Memory B cell (primary cell): ENCODE data around the gene IRF3.

Source experiments
- ATAC-seq: fragments of 150-1000 bp; cut with Tn5 transposase; 2 replicates; pipeline ENCODE4 v1.10.0; 2021; ENCODE audit warnings: low read depth, mild to moderate bottlenecking, moderate library complexity
- DNase-seq, 2 donors: peaks; one replicate each; pipeline ENCODE4 v3.0.0; 2022; ENCODE audit warnings: low spot score in 2 of 2
- H3K27ac Mint-ChIP-seq: one replicate; pipeline ENCODE4 v1.8.0; 2022; ENCODE audit warnings: mild to moderate bottlenecking, moderate library complexity, mixed read lengths
- H3K27me3 Mint-ChIP-seq: one replicate; pipeline ENCODE4 v1.8.0; 2022; ENCODE audit warnings: mixed read lengths
- H3K36me3 Mint-ChIP-seq: one replicate; pipeline ENCODE4 v1.8.0; 2022; ENCODE audit warnings: mild to moderate bottlenecking, mixed read lengths
- H3K4me1 Mint-ChIP-seq: one replicate; pipeline ENCODE4 v1.8.0; 2022; ENCODE audit warnings: mixed read lengths
- H3K4me3 Mint-ChIP-seq: one replicate; pipeline ENCODE4 v1.8.0; 2022; ENCODE audit warnings: mild to moderate bottlenecking, moderate library complexity, mixed read lengths
- H3K9me3 Mint-ChIP-seq: one replicate; pipeline ENCODE4 v1.8.0; 2022; ENCODE audit warnings: mixed read lengths

IRF3 gene

DNA sequence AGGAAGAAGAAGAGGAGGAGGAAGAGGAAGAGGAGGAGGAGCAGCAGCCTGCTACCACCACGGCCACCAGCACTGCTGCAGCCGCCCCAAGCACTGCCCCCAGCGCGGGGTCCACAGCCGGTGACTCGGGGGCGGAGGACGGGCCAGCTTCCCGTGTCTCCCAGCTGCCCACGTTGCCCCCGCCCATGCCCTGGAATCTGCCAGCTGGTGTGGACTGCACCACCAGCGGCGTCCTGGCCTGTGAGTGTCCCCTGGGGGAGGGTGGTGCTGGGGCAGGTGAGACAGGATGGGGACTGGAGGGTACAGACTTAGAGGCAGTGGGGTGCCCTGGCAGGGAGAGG, 12.2 kb downstream of the IRF3 start:
- H3K4me3 Mint-ChIP-seq = no peak overlapping the region
- H3K27ac Mint-ChIP-seq = no peak overlapping the region
- no peaks in the 10 kb centered on the region for H3K9me3 Mint-ChIP-seq
- peaks cover 3% of the 10 kb centered on the region for H3K4me1 Mint-ChIP-seq
- H3K36me3 Mint-ChIP-seq = peaks cover 17% of the 10 kb centered on the region
- DNase-seq (no peak), ATAC-seq (no peak)
- H3K27me3 Mint-ChIP-seq = no peaks in the 10 kb centered on the region

DNA sequence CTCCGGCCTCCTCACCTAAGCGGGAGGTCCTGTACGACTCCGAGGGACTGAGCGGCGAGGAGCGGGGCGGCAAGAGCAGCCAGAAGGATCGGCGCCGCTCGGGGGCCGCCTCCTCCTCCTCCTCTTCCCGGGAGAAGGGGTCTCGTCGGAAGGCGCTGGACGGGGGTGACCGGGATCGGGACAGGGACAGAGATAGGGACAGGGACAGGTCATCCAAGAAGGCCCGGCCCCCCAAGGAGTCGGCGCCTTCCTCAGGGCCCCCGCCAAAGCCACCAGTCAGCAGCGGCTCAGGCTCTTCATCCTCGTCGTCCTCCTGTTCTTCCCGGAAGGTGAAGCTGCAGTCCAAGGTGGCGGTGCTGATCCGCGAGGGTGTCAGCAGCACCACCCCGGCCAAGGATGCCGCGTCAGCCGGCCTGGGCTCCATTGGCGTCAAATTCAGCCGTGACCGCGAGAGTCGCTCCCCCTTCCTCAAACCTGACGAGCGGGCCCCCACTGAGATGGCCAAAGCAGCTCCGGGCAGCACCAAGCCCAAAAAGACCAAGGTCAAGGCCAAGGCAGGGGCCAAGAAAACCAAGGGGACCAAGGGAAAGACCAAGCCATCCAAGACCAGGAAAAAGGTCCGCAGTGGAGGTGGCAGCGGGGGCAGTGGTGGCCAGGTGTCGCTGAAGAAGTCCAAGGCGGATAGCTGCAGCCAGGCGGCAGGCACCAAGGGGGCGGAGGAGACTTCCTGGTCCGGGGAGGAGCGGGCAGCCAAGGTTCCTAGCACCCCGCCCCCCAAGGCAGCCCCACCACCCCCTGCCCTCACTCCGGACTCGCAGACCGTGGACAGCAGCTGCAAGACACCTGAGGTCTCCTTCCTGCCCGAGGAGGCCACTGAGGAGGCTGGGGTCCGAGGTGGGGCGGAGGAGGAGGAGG, 12.8 kb downstream of the IRF3 start:
- Mint-ChIP-seq H3K4me3 (no peak overlapping the region), H3K36me3 (peaks cover 17% of the 10 kb centered on the region), H3K9me3 (no peaks in the 10 kb centered on the region), H3K27me3 (no peaks in the 10 kb centered on the region), H3K4me1 (peaks cover 3% of the 10 kb centered on the region), H3K27ac (no peak overlapping the region)
- no peak for ATAC-seq
- no peak for DNase-seq

DNA sequence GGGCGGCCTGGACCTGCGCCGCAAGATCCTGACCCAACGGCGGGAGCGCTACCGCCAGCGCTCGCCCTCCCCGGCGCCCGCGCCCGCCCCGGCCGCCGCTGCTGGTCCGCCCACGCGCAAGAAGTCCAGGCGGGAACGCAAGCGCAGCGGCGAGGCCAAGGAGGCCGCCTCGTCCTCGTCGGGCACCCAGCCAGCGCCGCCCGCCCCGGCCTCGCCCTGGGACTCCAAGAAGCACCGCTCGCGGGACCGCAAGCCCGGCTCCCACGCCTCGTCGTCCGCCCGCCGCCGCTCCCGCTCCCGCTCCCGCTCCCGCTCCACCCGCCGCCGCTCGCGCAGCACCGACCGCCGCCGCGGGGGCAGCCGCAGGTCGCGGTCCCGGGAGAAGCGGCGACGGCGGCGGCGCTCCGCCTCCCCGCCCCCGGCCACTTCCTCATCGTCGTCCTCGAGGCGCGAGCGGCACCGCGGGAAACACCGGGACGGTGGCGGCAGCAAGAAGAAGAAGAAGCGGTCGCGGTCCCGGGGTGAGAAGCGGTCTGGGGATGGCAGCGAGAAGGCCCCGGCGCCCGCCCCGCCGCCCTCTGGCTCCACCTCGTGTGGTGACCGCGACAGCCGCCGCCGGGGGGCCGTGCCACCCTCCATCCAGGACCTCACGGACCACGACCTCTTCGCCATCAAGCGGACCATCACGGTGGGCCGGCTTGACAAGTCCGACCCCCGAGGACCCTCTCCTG, 13.7 kb downstream of the IRF3 start:
- no peaks in the 10 kb centered on the region for H3K9me3 Mint-ChIP-seq
- H3K4me1 Mint-ChIP-seq = no peaks in the 10 kb centered on the region
- H3K27me3 Mint-ChIP-seq = no peaks in the 10 kb centered on the region
- no peak overlapping the region for H3K4me3 Mint-ChIP-seq
- peaks cover 14% of the 10 kb centered on the region for H3K36me3 Mint-ChIP-seq
- ATAC-seq = no peak
- no peak overlapping the region for H3K27ac Mint-ChIP-seq
- DNase-seq = no peak

DNA sequence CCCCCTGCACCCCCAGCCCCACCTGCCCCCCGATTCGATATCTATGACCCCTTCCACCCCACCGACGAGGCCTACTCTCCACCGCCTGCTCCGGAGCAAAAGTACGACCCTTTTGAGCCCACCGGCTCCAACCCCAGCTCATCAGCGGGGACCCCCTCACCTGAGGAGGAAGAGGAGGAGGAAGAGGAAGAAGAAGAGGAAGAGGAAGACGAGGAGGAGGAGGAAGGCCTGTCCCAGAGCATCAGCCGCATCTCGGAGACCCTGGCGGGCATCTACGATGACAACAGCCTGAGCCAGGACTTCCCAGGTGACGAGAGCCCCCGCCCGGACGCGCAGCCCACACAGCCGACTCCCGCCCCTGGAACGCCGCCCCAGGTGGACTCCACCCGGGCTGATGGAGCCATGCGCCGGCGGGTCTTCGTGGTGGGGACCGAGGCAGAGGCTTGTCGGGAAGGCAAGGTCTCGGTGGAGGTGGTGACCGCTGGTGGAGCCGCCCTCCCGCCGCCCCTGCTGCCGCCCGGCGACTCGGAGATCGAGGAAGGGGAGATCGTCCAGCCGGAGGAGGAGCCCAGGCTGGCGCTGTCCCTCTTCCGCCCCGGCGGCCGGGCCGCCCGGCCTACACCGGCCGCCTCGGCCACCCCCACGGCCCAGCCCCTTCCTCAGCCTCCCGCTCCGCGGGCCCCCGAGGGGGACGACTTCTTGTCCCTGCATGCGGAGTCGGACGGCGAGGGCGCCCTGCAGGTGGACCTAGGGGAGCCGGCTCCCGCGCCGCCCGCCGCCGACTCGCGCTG, 14.4 kb downstream of the IRF3 start:
- no peak for ATAC-seq
- H3K9me3 Mint-ChIP-seq = no peaks in the 10 kb centered on the region
- no peak for DNase-seq
- H3K4me1 Mint-ChIP-seq = no peaks in the 10 kb centered on the region
- no peak overlapping the region for H3K27ac Mint-ChIP-seq
- no peaks in the 10 kb centered on the region for H3K27me3 Mint-ChIP-seq
- H3K4me3 Mint-ChIP-seq = no peak overlapping the region
- H3K36me3 Mint-ChIP-seq = peaks cover 14% of the 10 kb centered on the region

DNA sequence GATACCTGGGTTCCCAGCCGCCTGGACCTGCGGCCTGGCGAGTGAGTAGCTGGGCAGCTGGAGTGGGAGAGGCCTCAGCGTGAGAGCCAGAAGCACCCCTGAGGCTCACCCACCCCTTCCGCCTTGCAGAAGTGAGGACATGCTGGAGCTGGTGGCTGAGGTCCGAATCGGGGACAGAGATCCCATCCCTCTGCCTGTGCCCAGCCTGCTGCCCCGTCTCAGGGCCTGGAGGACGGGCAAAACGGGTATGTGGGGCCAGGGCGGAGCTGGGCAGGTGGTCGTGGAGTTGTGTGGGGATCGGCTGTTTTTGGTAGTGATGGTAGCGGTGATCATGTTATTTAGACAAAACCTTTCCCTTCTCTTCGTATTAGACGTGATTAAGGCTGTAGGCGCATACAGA, 19.1 kb downstream of the IRF3 start:
- Mint-ChIP-seq H3K9me3 (no peaks in the 10 kb centered on the region), H3K4me1 (peaks cover 25% of the 10 kb centered on the region), H3K27ac (no peak overlapping the region), H3K27me3 (no peaks in the 10 kb centered on the region), H3K36me3 (peaks cover 12% of the 10 kb centered on the region), H3K4me3 (no peak overlapping the region)
- ATAC-seq (no peak), DNase-seq (no peak)

DNA sequence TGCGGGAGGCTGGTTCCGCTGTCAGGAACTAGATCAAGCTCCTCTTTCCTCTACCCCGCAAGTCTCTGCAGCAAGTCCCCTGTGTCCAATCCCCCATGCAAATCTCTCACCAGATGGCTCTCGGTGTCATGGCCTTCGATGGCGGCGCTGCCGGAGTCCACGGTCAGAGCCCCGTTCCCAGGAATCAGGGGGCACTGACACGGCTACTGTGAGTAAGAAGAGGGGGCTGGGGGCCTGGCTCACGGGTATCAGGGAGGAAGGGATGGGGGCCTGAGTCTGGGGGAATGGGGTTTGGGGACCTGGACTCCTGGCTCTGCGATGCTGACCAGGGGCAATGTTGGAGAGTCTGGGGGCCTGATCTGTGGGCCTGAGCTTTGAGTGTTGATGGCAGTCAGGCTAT, 19.7 kb downstream of the IRF3 start:
- H3K36me3 Mint-ChIP-seq = peaks cover 12% of the 10 kb centered on the region

DNA sequence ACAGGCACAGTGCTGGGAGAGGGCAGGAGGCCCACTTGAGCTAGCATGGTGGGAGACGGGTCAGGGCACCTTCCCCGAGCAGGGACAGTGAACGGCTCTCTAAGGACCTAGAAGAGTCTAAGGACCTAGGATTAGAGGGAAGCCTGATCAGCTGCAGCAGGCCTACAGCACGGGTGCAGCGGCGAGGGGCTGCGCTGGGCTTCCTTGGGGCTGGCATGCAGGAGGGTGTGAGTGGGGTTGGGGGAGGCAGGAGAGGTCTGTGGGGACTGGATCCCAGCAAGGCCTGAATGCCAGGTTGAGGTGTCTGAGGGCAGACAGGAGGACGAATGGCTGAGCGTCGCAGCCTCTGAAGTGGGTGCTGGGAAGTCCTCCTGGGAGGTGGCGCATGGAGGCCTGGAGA, 20.1 kb downstream of the IRF3 start:
- Mint-ChIP-seq H3K4me1 (peaks cover 30% of the 10 kb centered on the region), H3K27me3 (no peaks in the 10 kb centered on the region), H3K27ac (no peak overlapping the region), H3K9me3 (no peaks in the 10 kb centered on the region), H3K36me3 (peaks cover 11% of the 10 kb centered on the region), H3K4me3 (no peak overlapping the region)
- ATAC-seq (no peak), DNase-seq (no peak)

More for the DNA sequence above, 19.7 kb downstream of the IRF3 start:
- H3K4me3 Mint-ChIP-seq = no peak overlapping the region
- no peak for ATAC-seq
- no peak for DNase-seq
- H3K27ac Mint-ChIP-seq = no peak overlapping the region
- no peaks in the 10 kb centered on the region for H3K9me3 Mint-ChIP-seq
- peaks cover 26% of the 10 kb centered on the region for H3K4me1 Mint-ChIP-seq
- no peaks in the 10 kb centered on the region for H3K27me3 Mint-ChIP-seq

DNA sequence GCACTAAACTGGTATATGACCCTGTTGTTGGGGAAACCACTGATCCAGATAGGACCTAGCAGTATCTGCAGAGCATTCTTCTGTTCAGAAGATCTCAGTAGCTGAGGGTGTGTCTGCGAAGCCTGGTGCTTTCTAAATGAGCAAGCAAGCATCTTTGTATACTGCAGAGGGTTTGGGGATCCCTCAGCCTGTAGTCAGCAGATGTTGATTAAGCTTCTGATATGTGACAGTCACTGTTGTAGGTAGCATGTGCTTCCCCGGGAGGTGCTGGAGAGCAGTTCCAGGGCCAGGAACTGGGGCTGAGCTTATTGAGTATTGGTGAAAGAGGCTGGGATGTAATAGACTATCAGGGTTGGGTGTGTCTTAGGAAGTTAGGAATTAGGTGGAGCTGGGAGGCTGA, 22.2 kb downstream of the IRF3 start:
- H3K27me3 Mint-ChIP-seq = no peaks in the 10 kb centered on the region
- H3K4me1 Mint-ChIP-seq = peaks cover 37% of the 10 kb centered on the region
- H3K4me3 Mint-ChIP-seq = no peak overlapping the region
- DNase-seq (no peak), ATAC-seq (no peak)
- peaks cover 11% of the 10 kb centered on the region for H3K36me3 Mint-ChIP-seq
- no peak overlapping the region for H3K27ac Mint-ChIP-seq
- no peaks in the 10 kb centered on the region for H3K9me3 Mint-ChIP-seq

DNA sequence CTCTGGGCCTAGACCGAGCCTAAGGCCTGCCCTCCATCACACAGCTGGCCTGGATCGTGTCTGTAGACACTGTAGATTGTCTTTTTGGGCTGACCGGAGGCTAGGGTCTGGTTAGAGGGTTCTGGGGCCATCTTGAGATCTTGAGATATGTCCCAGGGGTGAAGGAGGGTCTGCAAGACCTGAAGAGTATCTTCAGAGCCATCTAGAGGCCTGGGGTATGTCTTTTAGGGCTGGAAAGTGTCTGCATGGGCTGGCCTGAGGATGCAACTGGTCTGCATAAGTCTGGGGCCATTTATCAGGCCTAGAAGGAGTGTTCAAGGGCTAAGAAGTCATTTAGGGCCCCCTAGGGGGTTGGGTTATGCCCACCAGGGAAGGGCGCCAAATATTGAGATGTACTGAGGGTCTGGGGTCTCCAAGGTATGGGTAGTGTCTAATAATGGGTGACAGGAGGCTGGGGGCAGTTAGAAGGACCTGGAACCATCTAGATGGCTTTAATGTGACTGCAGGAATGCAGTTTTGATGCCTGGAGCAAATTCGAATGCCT, 23.1 kb downstream of the IRF3 start:
- H3K9me3 Mint-ChIP-seq = no peaks in the 10 kb centered on the region
- peaks cover 11% of the 10 kb centered on the region for H3K36me3 Mint-ChIP-seq
- H3K27ac Mint-ChIP-seq = peak overlapping the region; percentile 98
- peak in 1 of 2 donors; percentile 25 for DNase-seq
- peak overlapping the region; percentile 92 for H3K4me3 Mint-ChIP-seq
- no peaks in the 10 kb centered on the region for H3K27me3 Mint-ChIP-seq
- ATAC-seq = no peak
- peaks cover 43% of the 10 kb centered on the region for H3K4me1 Mint-ChIP-seq

DNA sequence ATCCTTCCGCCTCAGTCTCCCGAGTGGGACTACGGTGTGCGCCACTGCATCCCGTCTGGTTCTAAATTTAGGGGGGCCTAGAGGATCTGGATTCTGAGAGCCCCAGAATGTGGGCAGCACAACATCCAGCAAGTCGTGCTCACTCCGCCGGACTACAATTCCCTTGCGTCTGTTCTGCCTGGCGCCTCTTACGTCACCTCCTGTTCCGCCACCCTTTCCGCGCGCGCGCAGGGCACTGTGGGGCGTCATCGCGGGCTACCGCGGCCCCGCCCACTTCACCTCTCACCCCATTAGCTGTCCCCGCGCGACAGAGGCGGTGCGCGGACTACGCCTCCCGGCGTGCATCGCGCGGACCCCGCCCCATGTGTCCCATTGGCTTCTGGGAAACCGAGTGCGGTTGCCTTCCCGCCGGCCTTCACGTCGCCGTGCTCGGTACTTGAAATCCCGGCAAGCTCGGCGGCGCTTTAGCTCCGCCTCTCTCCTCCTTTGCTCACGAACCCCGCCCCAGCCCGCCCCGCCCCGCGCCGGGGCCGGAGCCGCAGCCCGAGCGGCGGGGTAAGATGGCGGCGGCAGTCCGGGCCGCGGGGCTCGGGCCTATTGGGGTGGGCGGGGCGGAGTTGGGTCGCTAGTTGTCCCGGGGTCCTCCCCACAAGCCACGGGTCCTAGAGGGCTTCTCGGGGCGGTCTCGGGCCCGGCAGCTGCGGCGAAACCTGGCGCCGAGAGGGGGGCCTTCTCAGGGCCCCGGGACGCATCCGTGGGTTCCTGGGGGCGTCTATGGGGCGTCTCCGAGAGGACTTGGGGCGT, 23.8 kb downstream of the IRF3 start, which contains the start of gene SCAF1:
TSS of gene SCAF1 (plus strand) at position 522 of the 804 bp plus-strand sequence. CDS start 2,818 bp downstream, outside the sequence.
- Mint-ChIP-seq H3K36me3 (peaks cover 11% of the 10 kb centered on the region), H3K27ac (peak within 1 kb of the TSS; percentile 98), H3K4me3 (peak within 1 kb of the TSS; percentile 92), H3K27me3 (no peaks in the 10 kb centered on the region), H3K4me1 (peaks cover 46% of the 10 kb centered on the region), H3K9me3 (no peaks in the 10 kb centered on the region)
- ATAC-seq (peak; percentile 68), DNase-seq (peak; percentile 96 to 99)

DNA sequence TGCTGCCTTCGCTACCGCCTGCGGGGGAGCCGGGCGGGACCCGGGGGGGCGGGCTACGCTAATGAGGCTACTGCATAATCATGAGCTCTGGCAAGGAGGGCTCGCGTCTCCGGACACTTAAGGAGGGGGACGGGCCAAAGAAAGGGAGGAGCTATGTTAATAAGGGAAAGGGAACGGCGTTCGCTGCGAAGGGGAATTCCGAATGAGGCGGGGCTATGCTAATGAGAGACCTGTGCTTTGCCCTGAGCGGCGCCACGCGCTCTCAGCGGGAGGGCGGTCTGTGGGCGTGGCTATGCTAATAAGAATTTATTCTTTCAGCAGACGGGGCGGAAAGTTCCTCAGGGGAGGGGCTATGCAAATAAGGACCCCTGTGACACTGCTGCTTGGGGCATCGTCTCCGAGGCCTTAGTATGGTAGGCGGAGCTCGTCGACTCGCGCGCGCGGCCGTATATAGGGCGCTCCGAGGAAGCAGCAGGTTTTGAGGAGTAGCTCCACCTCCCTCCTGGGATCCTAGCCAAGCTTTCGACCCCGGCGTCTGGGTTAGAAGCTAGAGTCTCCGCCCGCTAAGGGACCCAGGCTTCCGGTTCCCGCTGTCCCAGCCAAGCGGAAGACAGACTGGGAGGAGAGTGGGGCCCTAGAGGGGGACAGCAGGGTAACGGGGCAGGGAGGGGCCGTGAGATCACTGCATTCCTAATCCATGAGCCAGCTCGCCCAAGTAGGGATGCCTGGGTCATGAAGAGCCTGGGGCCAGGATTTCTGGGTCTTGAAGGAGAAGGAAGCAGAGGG, 25.4 kb downstream of the IRF3 start, which contains the start of gene RRAS:
TSS of gene RRAS (minus strand) at position 31 of the 786 bp plus-strand sequence. CDS start 45 bp downstream, outside the sequence.
- Mint-ChIP-seq H3K9me3 (no peaks in the 10 kb centered on the region), H3K4me1 (peaks cover 42% of the 10 kb centered on the region), H3K4me3 (peak within 1 kb of the TSS; percentile 92), H3K27me3 (no peaks in the 10 kb centered on the region), H3K36me3 (peaks cover 5% of the 10 kb centered on the region), H3K27ac (peak within 1 kb of the TSS; percentile 98)
- DNase-seq = peak; percentile 97 to 100
- peak; percentile 65 for ATAC-seq

DNA sequence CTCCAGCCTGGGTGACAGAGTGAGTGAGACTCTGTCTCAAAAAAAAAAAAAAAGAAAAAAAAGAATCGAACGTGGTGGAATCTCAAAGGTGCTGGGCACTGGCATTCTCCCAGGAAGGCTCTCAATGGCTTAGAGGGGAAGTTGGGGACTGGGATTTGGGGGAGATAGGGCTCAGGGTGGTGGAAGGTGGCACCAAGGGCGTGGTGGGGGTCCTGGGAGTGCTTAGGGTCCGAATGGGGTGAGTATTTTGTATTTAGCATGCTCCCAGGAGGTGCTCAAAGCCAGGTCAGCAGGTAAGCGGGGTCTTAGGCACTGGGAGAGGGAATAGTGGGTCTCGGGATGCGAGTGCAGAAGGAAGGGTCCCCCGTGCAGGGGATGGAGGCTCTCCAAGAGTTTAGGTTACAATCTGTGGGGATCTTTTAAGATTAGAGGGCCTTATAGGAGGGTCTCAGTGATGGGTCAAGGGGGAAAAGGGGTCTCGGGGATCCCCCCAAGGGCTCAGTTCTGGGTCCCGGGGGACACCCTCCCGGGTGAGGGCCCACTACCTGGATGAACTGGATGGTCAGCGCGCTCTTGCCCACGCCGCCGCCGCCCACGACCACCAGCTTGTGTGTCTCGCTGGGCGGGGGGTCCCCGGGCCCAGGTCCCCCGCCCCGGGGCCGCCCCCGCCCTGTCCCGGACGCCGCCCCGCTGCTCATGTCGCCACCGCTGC, 26.1 kb downstream of the IRF3 start:
- peaks cover 39% of the 10 kb centered on the region for H3K4me1 Mint-ChIP-seq
- no peaks in the 10 kb centered on the region for H3K27me3 Mint-ChIP-seq
- H3K4me3 Mint-ChIP-seq = peak overlapping the region; percentile 92
- H3K36me3 Mint-ChIP-seq = peaks cover 4% of the 10 kb centered on the region
- peak in 1 of 2 donors; percentile 21 for DNase-seq
- no peak for ATAC-seq
- H3K27ac Mint-ChIP-seq = peak overlapping the region; percentile 98
- no peaks in the 10 kb centered on the region for H3K9me3 Mint-ChIP-seq
